ENCODE data around the gene HOXB3.

Gene HOXB3

GRCh38 chr17:48549281-48549630 lies 40.8 kb downstream of the HOXB3 start (continued):
- TF ChIP-seq ZNF555 (tag by site-specific recombination; conservative IDR thresholded peaks at IDR 0.05) (no peak), SCRT1 (tag by site-specific recombination; IDR thresholded peaks at IDR 0.05; ENCODE audit: borderline replicate concordance) (no peak), ZNF596 (tag by site-specific recombination; IDR thresholded peaks at IDR 0.05) (no peak), ZBTB1 (tag by site-specific recombination; IDR thresholded peaks at IDR 0.05) (no peak), MZF1 (tag by site-specific recombination; IDR thresholded peaks at IDR 0.05; ENCODE audit: borderline replicate concordance) (no peak), ZNF324 (tag by site-specific recombination; IDR thresholded peaks at IDR 0.05) (no peak), ZBTB8A (tag by site-specific recombination; IDR thresholded peaks at IDR 0.05) (peak; percentile 47; the same call in 1 of the 2 replicates), ZNF223 (tag by site-specific recombination; IDR thresholded peaks at IDR 0.05) (no peak), GLIS2 (tag by site-specific recombination; IDR thresholded peaks at IDR 0.05) (no peak), ZNF621 (tag by site-specific recombination; IDR thresholded peaks at IDR 0.05) (no peak), ZXDB (tag by site-specific recombination; IDR thresholded peaks at IDR 0.05) (0 out of 2 replicates have a peak, but pooled peaks have one; percentile 29), ZNF549 (tag by site-specific recombination; IDR thresholded peaks at IDR 0.05) (no peak), ZNF585B (tag by site-specific recombination; IDR thresholded peaks at IDR 0.05) (no peak), ZBTB20 (tag by site-specific recombination; IDR thresholded peaks at IDR 0.05) (no peak), KLF10 (tag by site-specific recombination; IDR thresholded peaks at IDR 0.05) (0 out of 2 replicates have a peak, but pooled peaks have one; percentile 3), REPIN1 (tag by site-specific recombination; IDR thresholded peaks at IDR 0.05; ENCODE audit: low read depth) (no peak), HIC1 (tag by site-specific recombination; IDR thresholded peaks at IDR 0.05) (no peak), PATZ1 (tag by site-specific recombination; IDR thresholded peaks at IDR 0.05) (no peak), ZFHX2 (tag by site-specific recombination; conservative IDR thresholded peaks at IDR 0.05) (no peak)

DNA sequence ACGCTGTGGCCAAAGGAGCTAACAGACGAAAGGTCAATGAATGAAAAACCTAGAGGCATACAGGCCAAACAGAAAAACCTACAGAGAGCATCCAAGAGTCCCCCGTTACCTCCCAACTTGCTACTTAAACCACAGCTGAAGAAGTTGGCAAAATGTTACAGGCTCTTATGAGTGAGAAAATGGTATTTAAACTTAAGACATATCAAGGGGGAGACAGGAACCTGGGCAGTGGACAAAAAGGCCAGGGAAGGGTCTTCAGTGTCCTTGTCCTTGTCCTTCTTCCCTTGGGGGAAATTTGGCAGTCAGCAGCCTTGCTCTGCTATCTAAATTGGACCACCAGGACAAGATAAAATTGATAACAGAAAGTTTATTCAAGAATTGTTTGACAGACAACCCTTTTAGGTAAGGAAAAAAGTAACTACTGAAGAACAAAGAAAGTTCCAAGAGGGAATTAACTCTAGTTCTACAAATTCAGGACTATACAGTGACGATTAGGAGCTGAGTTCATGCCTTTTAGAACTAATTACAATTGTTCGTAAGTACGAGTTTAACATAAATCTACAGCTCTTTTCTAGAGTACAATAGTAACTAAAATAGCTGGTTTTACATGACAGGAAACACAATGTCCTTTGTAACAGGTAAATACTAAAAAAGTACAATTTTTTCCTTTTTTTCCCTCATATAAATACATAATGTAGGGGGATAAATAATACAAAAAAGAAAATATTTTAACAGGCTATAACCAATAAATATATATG lies 41.3 kb downstream of the HOXB3 start:
- H3K4me1 ChIP-seq (ENCODE audit: control insufficient read depth, insufficient read depth, low read length) = peaks cover 48% of the 10 kb centered on the region
- H3K4me3 ChIP-seq (ENCODE audit: low read depth, low read length) = no peak overlapping the region
- POLR2A ChIA-PET = no interaction called here
- H3K9me3 ChIP-seq (ENCODE audit: control insufficient read depth, insufficient read depth, low read depth, low read length) = no peaks in the 10 kb centered on the region
- H3K27ac ChIP-seq (ENCODE audit: extremely low read depth, low read depth, low read length) = peak overlapping the region; percentile 100
- TF ChIP-seq, protein P1, sequence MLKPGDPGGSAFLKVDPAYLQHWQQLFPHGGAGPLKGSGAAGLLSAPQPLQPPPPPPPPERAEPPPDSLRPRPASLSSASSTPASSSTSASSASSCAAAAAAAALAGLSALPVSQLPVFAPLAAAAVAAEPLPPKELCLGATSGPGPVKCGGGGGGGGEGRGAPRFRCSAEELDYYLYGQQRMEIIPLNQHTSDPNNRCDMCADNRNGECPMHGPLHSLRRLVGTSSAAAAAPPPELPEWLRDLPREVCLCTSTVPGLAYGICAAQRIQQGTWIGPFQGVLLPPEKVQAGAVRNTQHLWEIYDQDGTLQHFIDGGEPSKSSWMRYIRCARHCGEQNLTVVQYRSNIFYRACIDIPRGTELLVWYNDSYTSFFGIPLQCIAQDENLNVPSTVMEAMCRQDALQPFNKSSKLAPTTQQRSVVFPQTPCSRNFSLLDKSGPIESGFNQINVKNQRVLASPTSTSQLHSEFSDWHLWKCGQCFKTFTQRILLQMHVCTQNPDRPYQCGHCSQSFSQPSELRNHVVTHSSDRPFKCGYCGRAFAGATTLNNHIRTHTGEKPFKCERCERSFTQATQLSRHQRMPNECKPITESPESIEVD (tag by site-specific recombination; IDR thresholded peaks at IDR 0.05) = peak; percentile 92
- TF ChIP-seq, protein P2, sequence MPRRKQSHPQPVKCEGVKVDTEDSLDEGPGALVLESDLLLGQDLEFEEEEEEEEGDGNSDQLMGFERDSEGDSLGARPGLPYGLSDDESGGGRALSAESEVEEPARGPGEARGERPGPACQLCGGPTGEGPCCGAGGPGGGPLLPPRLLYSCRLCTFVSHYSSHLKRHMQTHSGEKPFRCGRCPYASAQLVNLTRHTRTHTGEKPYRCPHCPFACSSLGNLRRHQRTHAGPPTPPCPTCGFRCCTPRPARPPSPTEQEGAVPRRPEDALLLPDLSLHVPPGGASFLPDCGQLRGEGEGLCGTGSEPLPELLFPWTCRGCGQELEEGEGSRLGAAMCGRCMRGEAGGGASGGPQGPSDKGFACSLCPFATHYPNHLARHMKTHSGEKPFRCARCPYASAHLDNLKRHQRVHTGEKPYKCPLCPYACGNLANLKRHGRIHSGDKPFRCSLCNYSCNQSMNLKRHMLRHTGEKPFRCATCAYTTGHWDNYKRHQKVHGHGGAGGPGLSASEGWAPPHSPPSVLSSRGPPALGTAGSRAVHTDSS (tag by site-specific recombination; IDR thresholded peaks at IDR 0.05) = no peak
- TF ChIP-seq KLF10 (tag by site-specific recombination; IDR thresholded peaks at IDR 0.05) = 0 out of 2 replicates have a peak, but pooled peaks have one; percentile 13
- peaks cover 15 to 40% of the 10 kb centered on the region in 2 experiments for H3K36me3 ChIP-seq (ENCODE audit: control insufficient read depth in 2 of 2, insufficient read depth in 1 of 2, low read length in 2 of 2)
- CTCF ChIA-PET = interaction anchor here (0.6 to 3.1 kb wide), 4 partner anchors 9 to 50 kb away, joined by 3 to 15 read pairs (median 4); no protein-coding TSS in a partner anchor

Data from HEK293 (cell line).